Testis (tissue), 2 donors: ENCODE data around the gene DNER.

Experiments
- CTCF ChIP-seq, 3 experiments: fragments of 450-650 bp in 2 of 3; fragments of 200-600 bp in 1 of 3; sonication (generic) in 1 of 3; IDR thresholded peaks; one replicate each; pipeline ENCODE4 v1.5.1; 2016 to 2019; ENCODE audit warnings: antibody characterized with exemption in 3 of 3, mild to moderate bottlenecking in 2 of 3, moderate library complexity in 1 of 3
- POLR2A ChIP-seq: fragments of 450-650 bp; IDR thresholded peaks from one replicate; pipeline ENCODE4 v1.6.1; 2017; ENCODE audit warnings: antibody characterized with exemption, mild to moderate bottlenecking, moderate library complexity

GRCh38 chr2:229403296-229403695 lies 311.1 kb downstream of the DNER start:
- no peak for TF ChIP-seq CTCF (IDR thresholded peaks at IDR 0.05)
- no peak for TF ChIP-seq POLR2A
